ENCODE results near the gene ABCD3. TPM values are rescaled to one million over a fixed set of nuclear protein-coding genes. Genes with fewer than 3 reads are reported as not detected.

The ABCD3 gene
- total RNA-seq, 4 donors from 2014 or later = 37.2 to 88.3 (median 58.1) TPM

DNA sequence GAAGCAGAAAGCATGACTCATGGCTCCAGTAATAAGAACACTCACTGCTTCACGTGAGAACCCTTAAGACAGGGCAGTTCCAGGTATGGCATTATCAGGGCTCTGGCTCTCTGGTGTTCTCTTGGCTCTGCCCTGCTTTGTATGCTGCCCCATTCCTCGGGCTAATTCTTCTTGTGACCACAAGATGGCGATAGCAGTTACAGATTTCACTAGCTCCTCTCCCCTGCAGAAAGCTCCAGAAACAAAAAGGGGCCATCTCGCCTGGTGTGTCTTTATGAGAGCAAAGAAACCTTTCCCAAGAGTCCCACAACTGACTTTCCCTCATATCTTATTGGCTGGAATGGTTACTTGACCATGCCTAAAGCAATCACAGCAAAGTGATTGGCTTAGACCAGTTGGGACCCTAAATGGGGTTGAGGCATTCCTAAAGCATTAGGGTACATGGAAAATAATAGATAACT is 63.3 kb downstream of the ABCD3 start:
- WGBS, 2 donors (ENCODE audit: low coverage in 1 of 2) = 8% methylated on average over 3 to 4 of the region's 4 CpGs
- TF ChIP-seq EP300 (IDR thresholded peaks at IDR 0.05; ENCODE audit: low read depth) = no peak
- TF ChIP-seq POLR2A (IDR thresholded peaks at IDR 0.05) = no peak
- no peak for TF ChIP-seq POLR2AphosphoS5 (IDR thresholded peaks at IDR 0.05)
- peak; percentile 70 to 86 (median 79) for TF ChIP-seq CTCF (IDR thresholded peaks at IDR 0.05)
- Histone ChIP-seq H3K4me1 (no peaks in the 10 kb centered on the region), H3K27ac (no peak overlapping the region), H3K36me3 (peaks cover 0 to 37% (median 16%) of the 10 kb centered on the region in 4 donors), H3K4me3 (no peak overlapping the region), H3K27me3 (no peaks in the 10 kb centered on the region), H3K9me3 (no peaks in the 10 kb centered on the region)
- intact Hi-C loops (cut with DNase I; ENCODE audit: low total_unique reads) = no loop called here
- DNase-seq = peak; percentile 23
- in situ Hi-C loops (cut with MboI; ENCODE audit: low pct_ligation_motif_present in 1 of 4, low pct_unique_long_range_greater_than_20kb in 1 of 4, low sequenced_read_pairs in 3 of 4) = no loop called here

- intact Hi-C loops (cut with DNase I; ENCODE audit: low total_unique reads) (loop anchor here (2.0 kb wide), 1 partner anchor 42 kb away; no protein-coding TSS in a partner anchor), in situ Hi-C loops (cut with MboI; ENCODE audit: low pct_ligation_motif_present in 1 of 4, low pct_unique_long_range_greater_than_20kb in 1 of 4, low sequenced_read_pairs in 3 of 4) (no loop called here)
- H3K36me3 ChIP-seq = peaks cover 0 to 53% (median 18%) of the 10 kb centered on the region in 4 donors
- no peak overlapping the region for H3K27ac ChIP-seq
- WGBS, 2 donors (ENCODE audit: low coverage in 1 of 2) = 84 to 88% methylated on average over 4 to 5 of the region's 5 CpGs
- H3K4me1 ChIP-seq = no peaks in the 10 kb centered on the region
- no peaks in the 10 kb centered on the region for H3K27me3 ChIP-seq
- no peak overlapping the region for H3K4me3 ChIP-seq
- DNase-seq = no peak
- TF ChIP-seq EP300 (IDR thresholded peaks at IDR 0.05; ENCODE audit: low read depth) (no peak), POLR2A (IDR thresholded peaks at IDR 0.05) (no peak), POLR2AphosphoS5 (IDR thresholded peaks at IDR 0.05) (no peak), CTCF (IDR thresholded peaks at IDR 0.05) (no peak)
- no peaks in the 10 kb centered on the region for H3K9me3 ChIP-seq
These were observed 68.8 kb downstream of the ABCD3 start for GRCh38 chr1:94486990-94487389.

DNA sequence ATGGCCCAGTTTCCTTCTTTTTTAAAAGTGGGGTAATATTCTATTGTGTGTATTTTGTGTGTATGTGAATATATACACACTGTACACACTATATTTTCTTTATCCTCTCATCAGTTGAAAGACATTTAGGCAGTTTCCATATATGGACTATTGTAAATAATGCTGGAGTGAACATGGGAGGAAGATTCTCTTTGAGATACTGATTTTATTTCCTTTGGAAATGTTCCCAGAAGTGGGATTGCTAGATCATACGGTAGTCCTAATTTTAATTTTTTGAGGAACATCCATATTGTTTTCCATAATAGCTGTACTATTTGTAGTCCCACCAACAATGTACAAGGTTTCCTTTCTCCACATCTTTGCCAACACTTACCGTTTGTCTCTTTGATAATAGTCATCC is 72.4 kb downstream of the ABCD3 start:
- no peak overlapping the region for H3K4me3 ChIP-seq
- TF ChIP-seq POLR2AphosphoS5 (IDR thresholded peaks at IDR 0.05) (no peak), EP300 (IDR thresholded peaks at IDR 0.05; ENCODE audit: low read depth) (no peak), CTCF (IDR thresholded peaks at IDR 0.05) (no peak), POLR2A (IDR thresholded peaks at IDR 0.05) (no peak)
- in situ Hi-C loops (cut with MboI; ENCODE audit: low pct_ligation_motif_present in 1 of 4, low pct_unique_long_range_greater_than_20kb in 1 of 4, low sequenced_read_pairs in 3 of 4) = no loop called here
- H3K9me3 ChIP-seq = no peaks in the 10 kb centered on the region
- H3K36me3 ChIP-seq = peaks cover 0 to 43% (median 10%) of the 10 kb centered on the region in 4 donors
- H3K27me3 ChIP-seq = no peaks in the 10 kb centered on the region
- H3K4me1 ChIP-seq = no peaks in the 10 kb centered on the region
- H3K27ac ChIP-seq = no peak overlapping the region
- DNase-seq = no peak
- 40 to 59% methylated on average over 2 of the region's 2 CpGs for WGBS, 2 donors (ENCODE audit: low coverage in 1 of 2)
- intact Hi-C loops (cut with DNase I; ENCODE audit: low total_unique reads) = no loop called here

DNA sequence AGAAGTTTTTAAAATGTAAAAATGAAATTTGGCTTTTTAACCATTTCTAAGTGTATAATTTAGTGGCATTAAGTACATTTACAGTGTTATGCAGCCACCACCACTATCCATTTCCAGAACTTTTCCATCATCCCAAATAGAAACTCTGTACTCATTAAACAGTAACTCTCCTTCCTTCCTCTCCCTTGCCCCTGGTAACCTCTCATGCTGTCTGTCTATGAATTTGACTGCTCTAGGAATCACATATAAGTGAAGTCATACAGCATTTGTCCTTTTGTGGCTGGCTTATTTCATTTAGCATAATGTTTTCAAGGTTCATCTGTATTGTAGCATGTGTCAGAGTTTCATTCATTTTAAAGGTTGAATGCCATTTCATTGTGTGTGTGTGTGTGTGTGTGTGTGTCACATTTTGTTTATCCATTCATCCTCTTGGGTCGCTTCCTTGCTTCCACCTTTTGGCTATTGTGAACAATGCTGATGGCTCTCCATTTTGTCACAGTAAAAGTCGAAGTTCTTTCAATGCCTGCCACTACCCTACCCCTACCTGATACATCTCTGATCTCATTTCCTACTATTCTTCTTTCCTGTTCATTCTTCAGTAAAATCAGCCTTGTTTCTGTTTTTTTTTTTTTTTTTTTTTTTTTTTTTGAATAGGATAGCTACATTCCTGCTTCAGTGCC is 78.0 kb downstream of the ABCD3 start:
- intact Hi-C loops (cut with DNase I; ENCODE audit: low total_unique reads) (no loop called here), in situ Hi-C loops (cut with MboI; ENCODE audit: low pct_ligation_motif_present in 1 of 4, low pct_unique_long_range_greater_than_20kb in 1 of 4, low sequenced_read_pairs in 3 of 4) (no loop called here)
- TF ChIP-seq POLR2A (IDR thresholded peaks at IDR 0.05) (no peak), EP300 (IDR thresholded peaks at IDR 0.05; ENCODE audit: low read depth) (no peak), CTCF (IDR thresholded peaks at IDR 0.05) (no peak), POLR2AphosphoS5 (IDR thresholded peaks at IDR 0.05) (no peak)
- Histone ChIP-seq H3K4me3 (no peak overlapping the region), H3K4me1 (no peaks in the 10 kb centered on the region), H3K27ac (no peak overlapping the region), H3K27me3 (no peaks in the 10 kb centered on the region), H3K36me3 (peaks cover 0 to 45% (median 17%) of the 10 kb centered on the region in 4 donors), H3K9me3 (no peaks in the 10 kb centered on the region)
- 89 to 96% methylated on average over 2 of the region's 2 CpGs for WGBS, 2 donors (ENCODE audit: low coverage in 1 of 2)
- DNase-seq = no peak
